ENCODE measurements around the gene PLEKHG3. TPM values are rescaled to one million over a fixed set of nuclear protein-coding genes. Genes with fewer than 3 reads are reported as not detected.
A peak's percentile ranks its signal among the peaks of the same experiment; 100 is the strongest.

PLEKHG3 gene
- total RNA-seq, 1 experiment from 2014 or later, result 59.3 TPM

- no peaks in the 10 kb centered on the region for H3K27me3 ChIP-seq (ENCODE audit: insufficient read depth, low read depth)
- peaks cover 18% of the 10 kb centered on the region for H3F3A ChIP-seq (ENCODE audit: insufficient read depth, low read depth)
- CTCF ChIA-PET, result no interaction called here
- no peaks in the 10 kb centered on the region for H4K20me1 ChIP-seq (ENCODE audit: insufficient read depth)
- H2AFZ ChIP-seq, result no peak overlapping the region
- peaks cover 17% of the 10 kb centered on the region; the same call in 1 of the 2 replicates for H3K36me3 ChIP-seq (ENCODE audit: low read depth)
- intact Hi-C loops (cut with micrococcal nuclease; ENCODE audit: unreplicated experiment), result loop anchor here (1.0 to 2.0 kb wide), 3 partner anchors 23 to 56 kb away; no protein-coding TSS in a partner anchor
- no peak overlapping the region for H3K4me3 ChIP-seq
- BruUV-seq (replicated peaks), result no TSS peak
- POLR2A ChIA-PET (ENCODE audit: unreplicated experiment), result interaction anchor here (0.6 kb wide), 1 partner anchor 23 kb away, joined by 4 read pairs; no protein-coding TSS in a partner anchor
- no peaks in the 10 kb centered on the region for H3K9me2 ChIP-seq (ENCODE audit: insufficient read depth)
- peaks cover 57% of the 10 kb centered on the region for H3K79me2 ChIP-seq (ENCODE audit: low read depth)
- DNase-seq, result peak; percentile 91 to 92
- peak overlapping the region; percentile 66 for H3K4me2 ChIP-seq
- peaks cover 56% of the 10 kb centered on the region for H3K4me1 ChIP-seq (replicated peaks; ENCODE audit: insufficient read depth)
- H3K9me3 ChIP-seq (ENCODE audit: insufficient read depth, low read depth), result no peaks in the 10 kb centered on the region
- TF ChIP-seq EZH2 (IDR thresholded peaks at IDR 0.05; ENCODE audit: low read depth), result no peak
- TF ChIP-seq CTCF (conservative IDR thresholded peaks at IDR 0.05), result no peak
- H3K27ac ChIP-seq, result peak overlapping the region; percentile 53
Observed at GRCh38 chr14:64726585-64726890, 22.3 kb downstream of the PLEKHG3 start.

GRCh38 chr14:64727551-64728071, 23.4 kb downstream of the PLEKHG3 start:
- peaks cover 17% of the 10 kb centered on the region; the same call in 1 of the 2 replicates for H3K36me3 ChIP-seq (ENCODE audit: low read depth)

GRCh38 chr14:64728106-64728505, 23.9 kb downstream of the PLEKHG3 start:
- H3K36me3 ChIP-seq (ENCODE audit: low read depth), result peaks cover 17% of the 10 kb centered on the region; the same call in 1 of the 2 replicates
- H3K4me1 ChIP-seq (replicated peaks; ENCODE audit: insufficient read depth), result peaks cover 42% of the 10 kb centered on the region
- H3K9me2 ChIP-seq (ENCODE audit: insufficient read depth), result no peaks in the 10 kb centered on the region
- intact Hi-C loops (cut with micrococcal nuclease; ENCODE audit: unreplicated experiment), result no loop called here
- no peak overlapping the region for H3K4me2 ChIP-seq
- no peak for TF ChIP-seq CTCF (conservative IDR thresholded peaks at IDR 0.05)
- TF ChIP-seq EZH2 (IDR thresholded peaks at IDR 0.05; ENCODE audit: low read depth), result no peak
- no peak overlapping the region for H3K27ac ChIP-seq
- no peak overlapping the region for H2AFZ ChIP-seq
- no peak for DNase-seq
- no peaks in the 10 kb centered on the region for H3K27me3 ChIP-seq (ENCODE audit: insufficient read depth, low read depth)
- no peaks in the 10 kb centered on the region for H4K20me1 ChIP-seq (ENCODE audit: insufficient read depth)
- peaks cover 18% of the 10 kb centered on the region for H3F3A ChIP-seq (ENCODE audit: insufficient read depth, low read depth)
- no peaks in the 10 kb centered on the region for H3K9me3 ChIP-seq (ENCODE audit: insufficient read depth, low read depth)
- H3K4me3 ChIP-seq, result no peak overlapping the region
- CTCF ChIA-PET, result no interaction called here
- peaks cover 43% of the 10 kb centered on the region for H3K79me2 ChIP-seq (ENCODE audit: low read depth)
- POLR2A ChIA-PET (ENCODE audit: unreplicated experiment), result interaction anchor here (0.7 kb wide), 1 partner anchor 322 kb away, joined by 3 read pairs; no protein-coding TSS in a partner anchor
- BruUV-seq (replicated peaks), result no TSS peak

More at GRCh38 chr14:64727551-64728071, 23.4 kb downstream of the PLEKHG3 start:
- POLR2A ChIA-PET (ENCODE audit: unreplicated experiment), result interaction anchor here (0.7 kb wide), 1 partner anchor 323 kb away, joined by 3 read pairs; no protein-coding TSS in a partner anchor
- Histone ChIP-seq H3F3A (ENCODE audit: insufficient read depth, low read depth) (peaks cover 18% of the 10 kb centered on the region), H3K4me2 (no peak overlapping the region), H3K27me3 (ENCODE audit: insufficient read depth, low read depth) (no peaks in the 10 kb centered on the region), H3K9me2 (ENCODE audit: insufficient read depth) (no peaks in the 10 kb centered on the region), H3K4me3 (no peak overlapping the region), H3K4me1 (replicated peaks; ENCODE audit: insufficient read depth) (peaks cover 47% of the 10 kb centered on the region), H3K9me3 (ENCODE audit: insufficient read depth, low read depth) (no peaks in the 10 kb centered on the region), H2AFZ (no peak overlapping the region), H3K79me2 (ENCODE audit: low read depth) (peaks cover 47% of the 10 kb centered on the region), H4K20me1 (ENCODE audit: insufficient read depth) (no peaks in the 10 kb centered on the region), H3K27ac (no peak overlapping the region)
- no TSS peak for BruUV-seq (replicated peaks)
- intact Hi-C loops (cut with micrococcal nuclease; ENCODE audit: unreplicated experiment), result loop anchor here (2.0 kb wide), 1 partner anchor 57 kb away; no protein-coding TSS in a partner anchor
- CTCF ChIA-PET, result no interaction called here
- no peak for DNase-seq
- no peak for TF ChIP-seq CTCF (conservative IDR thresholded peaks at IDR 0.05)
- TF ChIP-seq EZH2 (IDR thresholded peaks at IDR 0.05; ENCODE audit: low read depth), result no peak
